K562 (cell line): ENCODE results near the gene SPHK2. TPM values are rescaled to one million over a fixed set of nuclear protein-coding genes. Genes with fewer than 3 reads are reported as not detected.
A peak's percentile ranks its signal among the peaks of the same experiment; 100 is the strongest.

Source experiments
- ARID2 ChIP-seq: fragments of 450-650 bp; IDR thresholded peaks from 2 replicates; pipeline ENCODE4 v1.6.1; 2017; ENCODE audit warnings: antibody characterized with exemption, mild to moderate bottlenecking
- CREBBP ChIP-seq: IDR thresholded peaks from one replicate; pipeline ENCODE4 v1.6.1; 2012; ENCODE audit warnings: low read depth, mild to moderate bottlenecking, control low read depth, inconsistent platforms, low read length
- DDX20 ChIP-seq: fragments of 450-650 bp; IDR thresholded peaks from 2 replicates; pipeline ENCODE4 v1.6.1; 2016; ENCODE audit warnings: missing genetic modification characterization, low read depth, mild to moderate bottlenecking, missing compliant biosample characterization, moderate library complexity
- ELF2 ChIP-seq: fragments of 250-450 bp; sonication (Bioruptor Pico); IDR thresholded peaks from 2 replicates; pipeline ENCODE4 v1.5.0; 2021; ENCODE audit warnings: mild to moderate bottlenecking
- JUNB ChIP-seq: fragments of 450-650 bp; formaldehyde crosslinking; conservative IDR thresholded peaks from 2 replicates; pipeline ENCODE4 v1.4.0; 2020; ENCODE audit warnings: mild to moderate bottlenecking
- KLF6 ChIP-seq: fragments of 250-450 bp; sonication (Bioruptor Pico); IDR thresholded peaks from 2 replicates; pipeline ENCODE4 v1.4.0; 2020; ENCODE audit warnings: mild to moderate bottlenecking, moderate library complexity, borderline replicate concordance
- L3MBTL2 ChIP-seq: fragments of 450-650 bp; IDR thresholded peaks from 2 replicates; pipeline ENCODE4 v1.6.1; 2016; ENCODE audit warnings: mild to moderate bottlenecking, moderate library complexity
- NBN ChIP-seq: fragments of 450-650 bp; IDR thresholded peaks from 2 replicates; pipeline ENCODE4 v1.6.1; 2016; ENCODE audit warnings: low read depth, mild to moderate bottlenecking
- NR4A1 ChIP-seq, 2 experiments: fragments of 250-450 bp in 1 of 2; fragments of 450-650 bp in 1 of 2; sonication (Bioruptor Pico) in 1 of 2; IDR thresholded peaks; 2 replicates each; pipeline versions ENCODE4 v1.4.0 to v1.6.1; 2016 to 2020; ENCODE audit warnings: mild to moderate bottlenecking in 2 of 2, missing compliant biosample characterization in 1 of 2, missing genetic modification characterization in 1 of 2, moderate library complexity in 1 of 2
- PHB2 ChIP-seq: fragments of 450-650 bp; IDR thresholded peaks from 2 replicates; pipeline ENCODE4 v1.6.1; 2017; ENCODE audit warnings: low read depth
- PTTG1 ChIP-seq: fragments of 450-650 bp; IDR thresholded peaks from 2 replicates; pipeline ENCODE4 v1.6.1; 2016; ENCODE audit warnings: low read depth, mild to moderate bottlenecking, missing genetic modification characterization, missing compliant biosample characterization
- RBM34 ChIP-seq: fragments of 200-400 bp; formaldehyde crosslinking; IDR thresholded peaks from 2 replicates; pipeline ENCODE4 v1.6.1; 2018; ENCODE audit warnings: low read length, borderline replicate concordance; ENCODE audit not compliant: insufficient read depth
- SAFB2 ChIP-seq: fragments of 200-400 bp; formaldehyde crosslinking; IDR thresholded peaks from 2 replicates; pipeline ENCODE4 v1.6.1; 2018; ENCODE audit warnings: borderline replicate concordance, low read length, low read depth, moderate library complexity; ENCODE audit not compliant: severe bottlenecking
- SMAD4 ChIP-seq: fragments of 250-450 bp; sonication (Bioruptor Pico); conservative IDR thresholded peaks from 2 replicates; pipeline ENCODE4 v1.8.0; 2021; ENCODE audit warnings: inconsistent platforms, mild to moderate bottlenecking, moderate library complexity
- ZNF146 ChIP-seq: IDR thresholded peaks from one replicate; pipeline ENCODE4 v1.6.1; 2018; ENCODE audit warnings: missing compliant biosample characterization; ENCODE audit not compliant: unreplicated experiment
- ZNF561 ChIP-seq: fragments of 450-650 bp; formaldehyde crosslinking; conservative IDR thresholded peaks from 2 replicates; pipeline ENCODE4 v1.4.0; 2020; ENCODE audit warnings: mild to moderate bottlenecking, moderate library complexity
- polyA plus RNA-seq, 8 experiments: library from polyadenylated mRNA; depleted of rRNA in 4 of 8; stranded (reverse) in 5 of 8; unstranded in 3 of 8; fragments of >200 nt; fragmentation: Nextera tagmentation in 2 of 8; fragmentation: Illumina TruSeq in 1 of 8; extraction: Ambion mirVana in 2 of 8; extraction: Trizol in 1 of 8; gene quantifications; 2 replicates each; pipeline versions ENCODE4 v1.2.1 to v1.2.3, GENCODE V29; 2011 to 2014; ENCODE audit warnings: inconsistent platforms in 1 of 8, missing spikeins in 1 of 8
- total RNA-seq, 7 experiments: library from RNA; depleted of rRNA in 6 of 7; stranded (reverse); fragments of >200 nt in 6 of 7; fragmentation: Illumina TruSeq in 2 of 7; extraction: Trizol in 2 of 7; gene quantifications; 2 replicates each; pipeline versions ENCODE4 v1.2.1 to v1.2.3, GENCODE V29; 2011 to 2021; ENCODE audit warnings: low replicate concordance in 1 of 7
- TF ChIP-seq, protein P1 (sequence below): fragments of 250-450 bp; sonication (Bioruptor Pico); IDR thresholded peaks from 2 replicates; pipeline ENCODE4 v1.5.0; 2021; ENCODE audit warnings: mild to moderate bottlenecking, moderate library complexity
- TF ChIP-seq, protein P2 (sequence below): sonication (generic); formaldehyde crosslinking; IDR thresholded peaks from 2 replicates; pipeline ENCODE4 v1.9.0; 2022; ENCODE audit warnings: mild to moderate bottlenecking, missing genetic modification reagents
- TF ChIP-seq, protein P3 (sequence below): fragments of 200-400 bp; formaldehyde crosslinking; IDR thresholded peaks from 2 replicates; pipeline ENCODE4 v1.6.1; 2017; ENCODE audit warnings: mild to moderate bottlenecking, low read depth, low read length, moderate library complexity
- TF ChIP-seq, protein P4 (sequence below): IDR thresholded peaks from 3 replicates; pipeline ENCODE4 v1.6.1; 2011; ENCODE audit warnings: borderline replicate concordance, mild to moderate bottlenecking; ENCODE audit not compliant: insufficient read length, insufficient read depth

Gene SPHK2
- total and polyA plus RNA-seq, 9 of the 15 experiments (the other 6 are each of a cell fraction or from before 2014, with no cell fraction given), result 0.10 to 15.2 (median 2.9) TPM

DNA sequence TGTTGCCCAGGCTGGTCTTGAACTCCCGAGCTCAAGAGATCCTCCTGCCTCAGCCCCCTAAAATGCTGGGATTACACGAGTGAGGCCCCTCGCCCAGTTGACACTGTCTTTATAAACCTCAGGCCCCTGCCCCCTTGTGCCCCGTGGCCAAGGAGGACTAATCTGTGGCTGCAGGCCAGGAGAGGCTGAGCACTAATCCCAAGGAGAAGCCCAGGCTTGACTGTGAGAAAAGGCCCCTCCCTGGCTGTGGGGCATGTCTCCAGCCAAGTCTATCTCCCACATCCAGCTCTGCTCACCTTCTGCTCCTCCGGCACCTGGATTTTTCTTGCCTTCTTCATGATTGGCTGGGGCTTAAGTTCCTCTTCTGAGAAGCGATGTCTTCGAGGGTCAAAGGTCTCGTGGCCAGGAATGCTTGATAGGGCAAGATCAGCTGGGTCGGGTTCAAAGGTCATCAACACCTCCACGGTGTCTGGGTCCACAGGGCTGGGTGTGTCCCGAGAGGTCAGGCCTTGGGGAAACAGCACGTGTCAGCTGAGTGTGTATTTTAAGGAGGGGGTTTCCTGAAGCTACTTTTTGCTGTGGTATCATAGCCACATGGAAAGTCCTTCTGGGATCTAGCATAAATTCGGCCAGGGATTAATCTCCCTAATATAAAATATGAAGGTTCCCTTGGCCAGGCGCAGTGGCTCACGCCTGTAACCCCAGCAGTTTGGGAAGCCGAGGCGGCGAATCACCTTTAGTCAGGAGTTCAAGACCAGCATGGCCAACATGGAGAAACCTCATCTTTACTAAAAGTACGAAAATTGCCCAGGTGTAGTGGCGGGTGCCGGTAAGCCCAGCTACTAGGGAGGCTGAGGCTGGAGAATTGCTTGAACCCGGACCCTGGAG, 14.1 kb downstream of the SPHK2 start (continued):
- TF ChIP-seq, protein P1, sequence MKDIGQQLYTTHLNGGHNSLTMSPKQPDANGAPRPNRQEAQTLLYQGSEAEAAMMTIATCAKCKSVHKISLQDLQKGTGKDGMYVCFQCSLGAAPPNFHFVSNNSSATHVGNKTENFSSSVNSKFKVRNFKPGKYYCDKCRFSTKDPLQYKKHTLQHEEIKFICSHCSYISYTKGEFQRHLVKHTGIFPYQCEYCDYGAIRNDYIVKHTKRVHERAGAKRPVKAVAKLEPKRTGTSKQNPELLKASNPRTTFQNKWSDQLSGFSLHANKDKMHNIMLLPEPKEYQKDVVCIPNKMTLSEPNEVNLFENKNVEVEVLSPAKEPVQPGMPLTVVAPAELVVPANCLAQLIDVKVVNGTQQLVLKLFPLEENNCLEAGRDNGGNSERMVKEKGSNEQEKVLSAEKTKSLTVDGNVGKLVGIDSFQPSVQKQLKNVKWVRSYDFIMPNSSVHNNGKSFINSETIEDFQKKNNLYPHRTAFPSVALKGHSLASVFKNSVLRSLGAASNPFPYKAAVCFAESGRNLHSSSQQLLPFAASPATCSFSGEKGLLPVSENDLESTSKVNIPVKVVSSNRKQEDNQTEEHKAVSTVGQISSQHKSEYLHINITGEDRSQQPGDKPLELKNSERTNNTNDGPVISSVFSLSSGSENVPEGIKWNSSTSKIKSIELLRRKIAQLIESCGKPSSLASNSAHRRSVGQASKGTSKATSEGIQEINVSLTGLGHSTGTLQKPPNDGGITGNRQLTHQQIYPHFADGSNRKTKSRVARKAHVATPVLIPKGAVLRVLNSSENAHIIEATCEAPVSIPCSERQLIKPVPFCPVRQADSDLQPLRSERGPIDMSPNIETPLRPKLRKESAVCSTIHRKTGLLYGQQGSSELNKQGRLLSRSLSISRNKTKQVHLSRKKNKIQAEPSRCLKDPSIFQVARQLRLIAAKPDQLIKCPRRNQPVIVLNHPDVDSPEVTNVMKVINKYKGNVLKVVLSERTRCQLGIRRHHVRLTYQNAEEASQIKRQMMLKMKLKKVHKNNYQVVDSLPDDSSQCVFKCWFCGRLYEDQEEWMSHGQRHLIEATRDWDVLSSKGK, result no peak
- TF ChIP-seq ZNF561 (no peak), KLF6 (CRISPR knock-in tag) (peak; percentile 21; the same call in 1 of the 2 replicates), PTTG1 (tag) (no peak), ELF2 (no peak), DDX20 (tag) (no peak), NR4A1 (CRISPR knock-in tag; IDR thresholded peaks at IDR 0.05) (no peak), NR4A1 (tag; IDR thresholded peaks at IDR 0.05) (no peak), RBM34 (no peak), JUNB (CRISPR knock-in tag) (no peak), NBN (0 out of 2 replicates have a peak, but pooled peaks have one; percentile 1), ARID2 (no peak), L3MBTL2 (peak; percentile 91), CREBBP (no peak), SMAD4 (CRISPR knock-in tag) (peak; percentile 71), SAFB2 (no peak), ZNF146 (CRISPR knock-in tag) (no peak), PHB2 (no peak)
- TF ChIP-seq, protein P2, sequence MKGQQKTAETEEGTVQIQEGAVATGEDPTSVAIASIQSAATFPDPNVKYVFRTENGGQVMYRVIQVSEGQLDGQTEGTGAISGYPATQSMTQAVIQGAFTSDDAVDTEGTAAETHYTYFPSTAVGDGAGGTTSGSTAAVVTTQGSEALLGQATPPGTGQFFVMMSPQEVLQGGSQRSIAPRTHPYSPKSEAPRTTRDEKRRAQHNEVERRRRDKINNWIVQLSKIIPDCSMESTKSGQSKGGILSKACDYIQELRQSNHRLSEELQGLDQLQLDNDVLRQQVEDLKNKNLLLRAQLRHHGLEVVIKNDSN (CRISPR knock-in tag), result no peak
- TF ChIP-seq, protein P3, sequence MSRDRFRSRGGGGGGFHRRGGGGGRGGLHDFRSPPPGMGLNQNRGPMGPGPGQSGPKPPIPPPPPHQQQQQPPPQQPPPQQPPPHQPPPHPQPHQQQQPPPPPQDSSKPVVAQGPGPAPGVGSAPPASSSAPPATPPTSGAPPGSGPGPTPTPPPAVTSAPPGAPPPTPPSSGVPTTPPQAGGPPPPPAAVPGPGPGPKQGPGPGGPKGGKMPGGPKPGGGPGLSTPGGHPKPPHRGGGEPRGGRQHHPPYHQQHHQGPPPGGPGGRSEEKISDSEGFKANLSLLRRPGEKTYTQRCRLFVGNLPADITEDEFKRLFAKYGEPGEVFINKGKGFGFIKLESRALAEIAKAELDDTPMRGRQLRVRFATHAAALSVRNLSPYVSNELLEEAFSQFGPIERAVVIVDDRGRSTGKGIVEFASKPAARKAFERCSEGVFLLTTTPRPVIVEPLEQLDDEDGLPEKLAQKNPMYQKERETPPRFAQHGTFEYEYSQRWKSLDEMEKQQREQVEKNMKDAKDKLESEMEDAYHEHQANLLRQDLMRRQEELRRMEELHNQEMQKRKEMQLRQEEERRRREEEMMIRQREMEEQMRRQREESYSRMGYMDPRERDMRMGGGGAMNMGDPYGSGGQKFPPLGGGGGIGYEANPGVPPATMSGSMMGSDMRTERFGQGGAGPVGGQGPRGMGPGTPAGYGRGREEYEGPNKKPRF, result no peak
- TF ChIP-seq, protein P4, sequence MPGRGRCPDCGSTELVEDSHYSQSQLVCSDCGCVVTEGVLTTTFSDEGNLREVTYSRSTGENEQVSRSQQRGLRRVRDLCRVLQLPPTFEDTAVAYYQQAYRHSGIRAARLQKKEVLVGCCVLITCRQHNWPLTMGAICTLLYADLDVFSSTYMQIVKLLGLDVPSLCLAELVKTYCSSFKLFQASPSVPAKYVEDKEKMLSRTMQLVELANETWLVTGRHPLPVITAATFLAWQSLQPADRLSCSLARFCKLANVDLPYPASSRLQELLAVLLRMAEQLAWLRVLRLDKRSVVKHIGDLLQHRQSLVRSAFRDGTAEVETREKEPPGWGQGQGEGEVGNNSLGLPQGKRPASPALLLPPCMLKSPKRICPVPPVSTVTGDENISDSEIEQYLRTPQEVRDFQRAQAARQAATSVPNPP, result no peak
